HS-5 (cell line): Measurements from ENCODE around the gene SPRY2.
"Not testable (repeated sequence)": the region's sequence is repeated elsewhere in the genome, so short reads cannot be mapped to it uniquely, and the experiment has no call there.

Experiments
- DNase-seq: peaks from one replicate; pipeline ENCODE4 v3.0.0-alpha.2; 2012; ENCODE audit warnings: low read depth

Gene SPRY2

DNA sequence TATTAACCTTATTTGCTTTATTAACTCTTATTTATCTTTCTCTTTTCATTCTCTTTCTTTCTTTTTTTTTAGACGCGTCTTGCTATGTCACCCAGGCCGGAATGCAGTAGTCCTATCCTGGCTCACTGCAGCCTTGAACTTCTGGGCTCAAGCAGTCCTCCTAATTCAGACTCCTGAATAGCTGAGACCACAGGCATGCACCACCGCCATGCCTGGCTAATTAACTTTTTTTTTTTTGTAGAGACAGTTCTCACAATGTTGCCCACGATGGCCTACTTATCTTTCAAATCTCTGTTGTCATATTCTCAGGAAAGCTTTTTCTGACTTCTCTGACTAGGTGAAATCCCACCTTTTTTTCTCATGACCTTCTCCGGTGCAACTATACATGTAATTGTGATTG, 7.8 kb upstream of the SPRY2 start:
- no peak for DNase-seq

- no peak for DNase-seq
These were observed 7.4 kb upstream of the SPRY2 start for GRCh38 chr13:80348314-80348713.

DNA sequence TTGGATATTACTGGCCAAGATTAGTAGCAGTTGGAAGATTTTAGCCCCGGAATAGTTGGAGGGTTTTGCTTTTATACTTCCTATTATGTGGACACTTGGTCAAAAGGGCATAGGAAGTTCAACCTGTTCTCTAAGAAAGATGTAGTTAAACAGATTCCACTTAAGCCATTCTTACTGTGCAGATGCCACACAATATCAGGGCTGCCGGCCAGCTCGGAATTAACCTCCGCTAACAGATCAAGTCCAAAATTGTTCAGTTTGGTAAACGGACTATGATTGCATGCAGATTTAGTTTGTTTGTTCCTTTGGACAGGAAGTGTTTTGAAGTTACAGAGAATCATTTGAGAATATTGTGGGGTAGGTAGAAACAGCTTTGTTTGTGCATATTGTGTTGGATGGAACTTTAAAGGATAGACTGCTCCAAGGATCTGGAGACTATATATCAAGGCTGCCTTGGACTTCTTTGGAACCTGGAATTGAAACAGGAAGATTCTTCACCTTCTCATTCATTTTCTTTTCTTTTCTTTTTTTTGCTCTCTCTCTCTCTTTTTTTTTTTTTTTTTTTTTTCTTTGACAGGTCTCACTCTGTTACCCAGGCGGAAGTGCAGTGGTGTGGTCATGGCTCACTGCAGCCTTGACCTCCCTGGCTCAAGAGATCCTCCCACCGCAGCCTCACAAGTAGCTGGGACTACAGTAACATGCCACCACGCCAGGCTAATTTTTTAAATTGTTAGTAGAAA, 5.0 kb upstream of the SPRY2 start:
- no peak for DNase-seq

DNA sequence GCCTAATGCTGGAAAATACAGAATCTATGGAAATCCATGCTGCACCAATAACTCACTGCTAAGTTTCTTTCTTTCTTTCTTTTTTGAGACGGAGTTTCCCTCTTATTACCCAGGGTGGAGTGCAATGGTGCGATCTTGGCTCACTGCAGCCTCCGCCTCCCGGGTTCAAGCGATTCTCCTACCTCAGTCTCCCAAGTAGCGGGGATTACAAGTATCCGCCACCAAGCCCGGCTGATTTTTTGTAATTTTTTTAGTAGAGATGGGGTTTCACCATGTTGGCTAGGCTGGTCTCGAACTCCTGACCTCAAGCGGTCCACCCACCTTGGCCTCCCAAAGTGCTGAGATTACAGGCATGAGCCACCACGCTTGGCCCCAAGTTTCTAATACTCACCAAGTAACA, 3.1 kb upstream of the SPRY2 start:
- DNase-seq: not testable (repeated sequence)

GRCh38 chr13:80342471-80343371, 1.8 kb upstream of the SPRY2 start:
- DNase-seq: no peak

DNA sequence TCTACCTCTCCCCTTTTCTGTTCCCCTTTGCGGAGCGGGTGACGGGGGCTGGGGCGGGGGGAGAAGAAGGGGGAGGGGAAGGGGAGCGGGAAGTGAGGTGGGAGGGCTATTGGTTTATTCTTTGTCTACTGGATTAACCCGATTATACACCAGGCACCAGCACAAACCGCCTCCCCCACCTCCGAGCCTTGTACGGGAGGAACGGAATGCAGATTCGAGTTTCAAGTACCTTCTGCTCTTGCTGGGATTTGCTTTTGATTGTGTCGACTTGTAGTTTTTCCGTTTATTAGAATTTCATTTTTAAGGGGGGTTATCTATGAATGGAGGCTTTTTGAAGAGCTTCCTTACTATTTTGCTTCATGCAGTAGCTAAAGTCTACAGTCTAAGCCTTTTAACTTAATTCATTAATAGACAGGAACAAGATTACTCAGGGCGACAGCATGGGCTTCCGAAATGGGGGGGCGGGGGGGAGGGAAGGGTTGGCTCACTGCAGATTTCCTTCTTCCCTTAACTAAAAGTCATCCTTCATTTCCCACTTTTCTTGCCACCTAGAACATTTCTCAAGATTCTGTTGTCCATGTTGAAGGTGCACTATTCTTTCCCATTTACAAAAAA, 937 bp upstream of the SPRY2 start:
- DNase-seq: no peak

DNA sequence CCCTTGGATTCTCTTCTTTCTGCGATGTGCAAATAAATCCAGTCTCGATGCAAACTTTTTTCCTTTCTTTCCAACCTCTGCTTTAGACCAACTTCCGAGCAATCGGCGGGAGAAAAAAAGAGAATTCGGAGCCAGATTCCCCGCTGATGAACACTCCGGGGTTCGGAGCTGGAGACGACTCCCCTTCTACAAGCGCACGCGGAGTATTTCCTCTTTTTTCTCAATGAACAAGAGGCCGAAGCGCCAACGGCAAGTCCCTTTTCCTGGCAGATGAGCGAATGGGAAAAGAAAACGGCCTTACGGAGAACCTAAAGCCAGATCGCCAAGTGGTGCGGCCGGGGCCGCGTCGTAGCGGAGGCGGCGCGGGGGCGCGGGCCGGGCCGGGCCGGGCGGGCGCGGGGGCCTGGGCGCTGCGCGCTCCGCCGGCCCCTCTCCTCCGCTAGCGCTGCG, 250 bp downstream of the SPRY2 start:
- no peak for DNase-seq

DNA sequence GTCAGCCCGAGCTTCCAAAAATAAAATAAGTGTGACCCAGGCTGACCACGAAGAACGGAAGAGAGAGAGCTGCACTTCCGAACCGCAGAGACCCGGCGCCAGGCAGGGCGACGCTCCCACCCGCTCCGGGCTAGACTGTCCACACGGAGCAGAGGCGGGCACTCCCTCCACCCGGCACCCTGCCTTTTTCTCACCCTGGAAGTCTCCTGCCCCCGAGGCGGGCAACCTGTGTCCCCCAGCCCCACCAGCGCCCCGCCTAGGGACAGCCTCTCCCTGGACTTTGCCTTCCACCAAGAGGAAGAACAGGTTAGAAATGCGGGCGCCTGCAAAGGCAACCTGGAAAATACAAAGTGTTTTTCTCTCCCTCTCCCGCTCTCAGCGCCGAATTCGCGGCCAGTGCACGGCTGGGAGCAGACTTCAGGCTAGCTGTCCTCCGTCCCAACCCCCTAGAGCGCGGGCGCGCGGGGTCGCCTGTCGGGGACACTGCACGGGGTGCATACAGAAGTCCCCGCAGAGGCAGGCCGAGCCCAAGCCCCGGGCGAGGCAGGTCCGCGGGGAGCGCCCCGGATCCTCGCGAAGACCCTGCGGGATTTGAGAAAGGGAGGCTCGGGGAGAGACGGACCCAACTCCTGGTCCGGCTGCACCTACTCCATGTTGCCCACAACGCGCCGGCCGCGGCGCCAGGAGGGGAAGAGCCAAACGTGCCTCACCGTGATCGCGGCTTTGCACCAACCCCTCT, 845 bp downstream of the SPRY2 start:
- DNase-seq: no peak

DNA sequence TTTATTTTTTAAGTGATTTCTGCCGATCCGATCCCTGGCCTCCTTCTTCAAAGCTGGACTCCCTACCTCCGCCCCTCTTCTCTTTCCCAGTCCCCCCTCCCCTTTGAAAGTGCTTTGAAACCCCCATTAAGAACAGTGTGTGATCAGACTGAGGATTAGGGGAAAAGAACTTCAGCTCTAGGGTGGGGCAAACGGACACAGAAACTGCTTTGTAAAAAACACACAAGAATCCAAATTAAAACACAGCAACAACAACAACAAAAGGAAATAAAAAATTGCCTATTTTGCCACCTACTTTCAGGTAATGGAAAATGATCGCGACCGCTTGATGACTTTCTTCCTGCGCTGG, 1.4 kb downstream of the SPRY2 start:
- no peak for DNase-seq

- no peak for DNase-seq
These were observed 2.0 kb downstream of the SPRY2 start for GRCh38 chr13:80338781-80339562.

GRCh38 chr13:80337288-80338081, 3.4 kb downstream of the SPRY2 start:
- no peak for DNase-seq

GRCh38 chr13:80336776-80337287, 4.1 kb downstream of the SPRY2 start:
- no peak for DNase-seq

GRCh38 chr13:80336370-80336769, 4.6 kb downstream of the SPRY2 start:
- no peak for DNase-seq

GRCh38 chr13:80334597-80335260, 6.2 kb downstream of the SPRY2 start:
- DNase-seq: no peak

DNA sequence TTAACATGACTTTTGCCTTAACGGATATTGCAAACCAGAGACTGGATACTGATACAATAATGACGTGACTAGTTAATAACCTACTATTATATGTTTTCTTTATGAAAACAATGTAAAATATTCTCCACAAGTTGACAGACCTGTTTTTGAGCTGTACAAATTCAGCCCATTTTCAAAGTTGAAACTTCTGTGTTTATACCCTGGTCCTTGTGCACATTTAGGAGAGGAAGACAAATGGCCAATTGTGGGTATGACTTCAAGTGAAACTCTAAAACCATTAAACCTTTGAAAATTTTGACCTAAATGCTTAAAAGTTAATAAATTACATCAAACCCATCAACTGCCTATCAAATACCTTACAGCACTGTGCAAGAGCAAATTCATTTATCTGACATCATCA, 8.9 kb downstream of the SPRY2 start:
- no peak for DNase-seq

DNA sequence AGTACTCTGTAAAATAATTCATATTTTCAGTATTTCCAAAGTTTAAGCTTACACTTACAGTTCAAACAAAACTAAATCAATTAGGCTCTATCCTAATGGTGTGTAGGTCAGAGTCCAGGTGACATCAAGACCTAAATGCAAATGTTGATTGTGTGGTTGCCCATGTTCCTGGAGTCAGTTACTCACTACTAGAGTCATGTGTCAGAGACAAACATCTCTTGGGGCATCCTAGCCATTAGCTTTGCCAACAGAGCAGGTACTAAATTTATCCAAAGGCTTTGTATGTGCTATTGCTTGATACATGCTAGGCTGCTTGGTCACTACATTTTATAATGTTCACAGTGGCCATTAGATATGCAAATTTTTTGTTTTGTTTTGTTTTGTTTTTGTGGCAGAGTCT, 11.7 kb downstream of the SPRY2 start:
- DNase-seq: no peak

DNA sequence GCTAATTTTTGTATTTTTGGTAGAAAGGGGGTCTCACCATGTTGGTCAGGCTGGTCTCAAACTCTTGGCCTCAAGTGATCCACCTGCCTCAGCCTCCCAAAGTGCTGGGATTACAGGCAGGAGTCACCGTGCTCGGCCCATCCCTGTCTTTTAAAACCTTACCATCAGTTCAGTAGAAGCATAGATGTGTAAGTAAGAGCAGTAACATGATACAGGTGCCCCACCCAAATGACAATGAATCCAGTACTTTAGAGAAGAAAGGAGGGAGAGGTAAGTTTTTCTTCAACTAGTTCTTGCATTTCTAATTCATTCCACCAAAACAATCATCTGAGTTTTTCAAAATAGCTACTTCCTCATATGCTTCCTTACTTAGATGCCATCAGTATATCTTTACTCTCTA, 21.9 kb downstream of the SPRY2 start:
- DNase-seq: no peak

GRCh38 chr13:80314711-80315653, 25.9 kb downstream of the SPRY2 start:
- no peak for DNase-seq
